Measurements from ENCODE around the gene KLHDC4. TPM values are rescaled to one million over a fixed set of nuclear protein-coding genes. Genes with fewer than 3 reads are reported as not detected.
"Not testable (repeated sequence)": the region's sequence is repeated elsewhere in the genome, so short reads cannot be mapped to it uniquely, and the experiment has no call there.

Gene KLHDC4
- total RNA-seq, 4 donors from 2014 or later: 39.4 to 125 (median 63.6) TPM

DNA sequence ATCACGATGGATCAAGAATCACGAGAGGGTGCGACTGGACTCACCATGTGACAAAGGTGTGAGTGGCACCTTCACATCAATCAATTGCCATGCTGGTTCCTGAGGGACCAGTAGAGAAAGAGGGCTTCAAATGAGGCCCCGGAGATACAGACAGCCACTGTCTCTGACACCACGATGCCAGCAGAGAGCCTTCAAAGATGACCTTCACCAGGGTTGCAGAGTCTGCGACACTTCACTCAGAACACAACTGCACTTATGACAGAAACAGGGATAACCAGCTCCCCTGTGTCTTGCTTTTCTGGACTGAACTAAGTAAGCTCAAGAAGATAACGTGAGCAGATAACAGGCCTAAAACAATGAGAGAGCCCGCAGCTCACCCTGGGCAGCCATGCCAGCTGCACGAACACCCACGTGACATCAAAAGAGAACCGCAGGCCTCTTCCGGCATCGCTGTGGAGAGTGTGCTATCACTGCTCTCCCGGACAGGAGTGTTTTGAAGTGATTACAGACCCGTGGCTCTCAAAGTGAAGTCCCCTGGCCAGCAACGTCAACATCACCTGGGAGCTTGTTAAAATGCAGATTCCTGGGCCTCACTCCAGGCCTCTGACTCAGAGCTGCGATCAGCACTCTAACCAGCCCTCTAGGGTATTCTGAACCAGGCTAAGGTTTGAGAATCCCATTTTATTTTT, 36.4 kb downstream of the KLHDC4 start:
- H3K4me1 ChIP-seq: no peaks in the 10 kb centered on the region
- H3K9me3 ChIP-seq: no peaks in the 10 kb centered on the region
- peak overlapping the region in 1 of 4 donors; percentile 40 for H3K27ac ChIP-seq
- TF ChIP-seq, protein P1, sequence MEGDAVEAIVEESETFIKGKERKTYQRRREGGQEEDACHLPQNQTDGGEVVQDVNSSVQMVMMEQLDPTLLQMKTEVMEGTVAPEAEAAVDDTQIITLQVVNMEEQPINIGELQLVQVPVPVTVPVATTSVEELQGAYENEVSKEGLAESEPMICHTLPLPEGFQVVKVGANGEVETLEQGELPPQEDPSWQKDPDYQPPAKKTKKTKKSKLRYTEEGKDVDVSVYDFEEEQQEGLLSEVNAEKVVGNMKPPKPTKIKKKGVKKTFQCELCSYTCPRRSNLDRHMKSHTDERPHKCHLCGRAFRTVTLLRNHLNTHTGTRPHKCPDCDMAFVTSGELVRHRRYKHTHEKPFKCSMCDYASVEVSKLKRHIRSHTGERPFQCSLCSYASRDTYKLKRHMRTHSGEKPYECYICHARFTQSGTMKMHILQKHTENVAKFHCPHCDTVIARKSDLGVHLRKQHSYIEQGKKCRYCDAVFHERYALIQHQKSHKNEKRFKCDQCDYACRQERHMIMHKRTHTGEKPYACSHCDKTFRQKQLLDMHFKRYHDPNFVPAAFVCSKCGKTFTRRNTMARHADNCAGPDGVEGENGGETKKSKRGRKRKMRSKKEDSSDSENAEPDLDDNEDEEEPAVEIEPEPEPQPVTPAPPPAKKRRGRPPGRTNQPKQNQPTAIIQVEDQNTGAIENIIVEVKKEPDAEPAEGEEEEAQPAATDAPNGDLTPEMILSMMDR (IDR thresholded peaks at IDR 0.05): no peak
- TF ChIP-seq POLR2A (IDR thresholded peaks at IDR 0.05): no peak
- no peak overlapping the region for H3K4me3 ChIP-seq
- H3K36me3 ChIP-seq: peaks cover 0 to 44% (median 0%) of the 10 kb centered on the region in 3 donors
- DNase-seq: peak in 2 of 3 donors; percentile 67 to 72
- no peaks in the 10 kb centered on the region for H3K27me3 ChIP-seq

DNA sequence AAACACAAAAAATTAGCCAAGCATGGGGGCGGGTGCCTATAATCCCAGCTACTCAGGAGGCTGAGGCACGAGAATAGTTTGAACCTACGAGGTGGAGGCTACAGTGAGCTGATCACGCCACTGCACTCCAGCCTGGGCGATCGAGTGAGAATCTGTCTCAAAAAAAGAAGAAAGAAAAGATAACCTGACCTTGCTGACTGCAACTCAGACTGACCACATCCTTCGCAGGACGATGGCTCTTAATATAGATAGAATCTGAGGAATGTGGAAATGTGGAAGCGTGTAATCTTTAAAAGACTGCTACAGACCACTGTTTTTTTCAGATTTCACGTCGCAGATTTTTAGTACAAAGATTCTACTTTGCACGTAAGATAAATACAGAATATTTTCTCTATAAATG, 37.8 kb downstream of the KLHDC4 start:
- H3K4me3 ChIP-seq: no peak overlapping the region
- TF ChIP-seq POLR2A (IDR thresholded peaks at IDR 0.05): no peak
- TF ChIP-seq, protein P1 (IDR thresholded peaks at IDR 0.05): no peak
- no peaks in the 10 kb centered on the region for H3K4me1 ChIP-seq
- H3K9me3 ChIP-seq: no peaks in the 10 kb centered on the region
- H3K36me3 ChIP-seq: peaks cover 0 to 45% (median 0%) of the 10 kb centered on the region in 3 donors
- no peak overlapping the region for H3K27ac ChIP-seq
- DNase-seq: no peak
- no peaks in the 10 kb centered on the region for H3K27me3 ChIP-seq

DNA sequence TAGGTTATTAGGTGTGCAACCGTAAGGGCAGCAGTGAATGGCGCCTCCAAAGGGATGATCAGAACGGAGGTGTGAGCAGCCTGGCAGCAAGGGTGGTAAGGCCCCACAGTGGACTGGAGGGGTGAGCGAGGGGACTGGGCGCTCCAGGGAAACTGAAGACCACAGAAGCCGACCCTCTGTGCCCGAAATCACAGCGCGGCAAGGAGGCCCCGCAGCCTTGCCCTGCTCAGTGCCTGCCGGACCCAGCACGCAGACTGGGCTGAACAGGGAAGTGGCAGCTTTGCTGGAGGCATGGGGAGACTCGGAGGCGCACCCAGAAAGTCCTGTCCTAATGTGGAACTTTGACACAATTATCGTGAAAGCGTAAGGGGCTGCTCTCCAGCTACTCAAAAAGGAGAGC, 38.4 kb downstream of the KLHDC4 start:
- Histone ChIP-seq H3K4me1 (no peaks in the 10 kb centered on the region), H3K36me3 (peaks cover 0 to 51% (median 0%) of the 10 kb centered on the region in 3 donors), H3K9me3 (no peaks in the 10 kb centered on the region), H3K27me3 (no peaks in the 10 kb centered on the region), H3K4me3 (no peak overlapping the region), H3K27ac (no peak overlapping the region)
- TF ChIP-seq POLR2A (IDR thresholded peaks at IDR 0.05): no peak
- TF ChIP-seq, protein P1 (IDR thresholded peaks at IDR 0.05): no peak
- DNase-seq: no peak

DNA sequence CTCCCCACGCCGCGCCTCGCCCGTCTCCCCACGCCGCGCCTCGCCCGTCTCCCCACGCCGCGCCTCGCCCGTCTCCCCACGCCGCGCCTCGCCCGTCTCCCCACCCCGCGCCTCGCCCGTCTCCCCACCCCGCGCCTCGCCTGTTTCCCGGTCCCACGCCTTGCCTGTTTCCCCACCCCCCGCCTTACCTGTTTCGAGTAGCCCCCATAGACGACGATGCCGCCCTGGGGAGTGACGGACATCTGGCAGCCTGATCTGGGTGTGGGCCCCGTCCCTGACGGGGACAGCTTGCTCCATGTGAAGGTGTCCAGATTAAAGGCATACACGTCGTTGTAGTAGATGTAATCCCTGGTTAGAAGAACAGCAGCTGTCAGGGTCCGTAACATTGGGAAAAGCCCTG, 39.2 kb downstream of the KLHDC4 start:
- H3K9me3 ChIP-seq, H3K4me1 ChIP-seq, H3K4me3 ChIP-seq, H3K27me3 ChIP-seq, DNase-seq, H3K27ac ChIP-seq: not testable (repeated sequence)
- peaks cover 0 to 55% (median 0%) of the 10 kb centered on the region in 3 donors for H3K36me3 ChIP-seq

DNA sequence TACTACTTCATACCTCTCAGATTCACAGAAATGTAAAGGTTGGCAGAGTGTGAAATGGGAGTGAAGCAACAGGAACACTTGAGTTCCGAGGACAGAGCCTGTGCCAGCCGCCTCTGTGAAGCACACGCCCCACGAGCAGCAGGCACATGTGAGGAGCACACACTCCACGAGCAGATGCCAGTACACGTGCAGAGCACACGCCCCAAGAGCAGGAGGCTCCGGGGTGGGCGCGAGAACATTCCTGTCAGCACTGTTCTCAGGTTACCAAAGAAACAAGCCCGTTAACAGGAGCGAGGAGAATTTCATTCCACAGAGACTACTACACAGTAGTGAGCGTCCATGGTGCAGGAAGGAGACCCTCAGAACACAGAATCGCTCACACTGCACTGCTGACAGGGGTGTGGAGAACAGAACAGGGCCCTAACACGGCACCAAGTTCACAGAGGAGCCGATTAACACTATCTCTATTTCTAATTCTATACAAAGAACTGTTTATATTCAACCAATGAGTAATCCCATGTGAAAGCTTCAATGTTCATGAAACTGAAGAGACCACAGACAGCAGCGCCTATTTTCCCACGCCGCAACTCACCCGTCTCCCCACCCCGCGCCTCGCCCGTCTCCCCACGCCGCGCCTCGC, 40.1 kb downstream of the KLHDC4 start:
- no peaks in the 10 kb centered on the region for H3K27me3 ChIP-seq
- H3K4me1 ChIP-seq: no peaks in the 10 kb centered on the region
- no peaks in the 10 kb centered on the region for H3K9me3 ChIP-seq
- H3K4me3 ChIP-seq: no peak overlapping the region
- no peak for TF ChIP-seq POLR2A (IDR thresholded peaks at IDR 0.05)
- TF ChIP-seq, protein P1 (IDR thresholded peaks at IDR 0.05): no peak
- no peak for DNase-seq
- H3K27ac ChIP-seq: peak overlapping the region in 1 of 4 donors; percentile 20
- peaks cover 0 to 56% (median 0%) of the 10 kb centered on the region in 3 donors for H3K36me3 ChIP-seq
